H1 (cell line): ENCODE results near the gene COQ9. TPM values are rescaled to one million over a fixed set of nuclear protein-coding genes. Genes with fewer than 3 reads are reported as not detected.

ENCODE experiments used
- CHD2 ChIP-seq: IDR thresholded peaks from 2 replicates; pipeline ENCODE4 v1.6.1; 2012; ENCODE audit warnings: low read length, improper control_type of control experiment
- CREB1 ChIP-seq: IDR thresholded peaks from 2 replicates; pipeline ENCODE4 v1.6.1; 2012; ENCODE audit warnings: inconsistent platforms
- FOSL1 ChIP-seq: IDR thresholded peaks from 2 replicates; pipeline ENCODE4 v1.6.1; 2011; ENCODE audit warnings: mild to moderate bottlenecking, low read depth, low read length, moderate library complexity; ENCODE audit not compliant: insufficient read depth
- NANOG ChIP-seq: IDR thresholded peaks from 2 replicates; pipeline ENCODE4 v1.6.1; 2011; ENCODE audit warnings: low read length, low read depth, mild to moderate bottlenecking, inconsistent platforms; ENCODE audit not compliant: insufficient read depth, poor library complexity, severe bottlenecking
- POLR2AphosphoS5 ChIP-seq: IDR thresholded peaks from 2 replicates; pipeline ENCODE4 v1.6.1; 2011; ENCODE audit warnings: low read depth, low read length
- SIRT6 ChIP-seq: IDR thresholded peaks from one replicate; pipeline ENCODE4 v1.7.1; 2012; ENCODE audit warnings: low read length, inconsistent platforms
- TBP ChIP-seq: IDR thresholded peaks from 2 replicates; pipeline ENCODE4 v1.6.1; 2011; ENCODE audit warnings: low read depth, low read length, improper control_type of control experiment
- polyA plus RNA-seq, 7 experiments: library from polyadenylated mRNA; depleted of rRNA in 3 of 7; stranded (reverse) in 5 of 7; unstranded in 2 of 7; fragments of >200 nt in 5 of 7; fragments of 200-250 nt in 2 of 7; gene quantifications; 1 replicate in 5 of 7; 2 replicates in 1 of 7; 4 replicates in 1 of 7; pipeline versions ENCODE4 v1.2.1 to v1.2.3, GENCODE V29; 2011 to 2013; ENCODE audit warnings: missing spikeins in 2 of 7, mixed read lengths in 2 of 7
- total RNA-seq: library from RNA; stranded (reverse); fragmentation: NEBNext Ultra II Directional; extraction: Animal tissue kit (Norgen Biotek cat#: 25700); gene quantifications from 2 replicates; pipeline ENCODE4 v1.2.1, GENCODE V29; 2021
- TF ChIP-seq, protein P1 (sequence below): fragments of 300-600 bp; sonication (generic); IDR thresholded peaks from 2 replicates; pipeline ENCODE4 v1.7.1; 2012; ENCODE audit warnings: low read length, moderate library complexity, mild to moderate bottlenecking, inconsistent platforms; ENCODE audit not compliant: insufficient replicate concordance
- TF ChIP-seq, protein P2 (sequence below): IDR thresholded peaks from 2 replicates; pipeline ENCODE4 v1.6.1; 2012; ENCODE audit warnings: inconsistent platforms
- TF ChIP-seq, protein P3 (sequence below): IDR thresholded peaks from 2 replicates; pipeline ENCODE4 v1.6.1; 2011; ENCODE audit warnings: low read length, improper control_type of control experiment

Gene COQ9
- total and polyA plus RNA-seq, 2 of the 8 experiments (the other 6 are each of a cell fraction or from before 2014, with no cell fraction given): 33.3 to 60.3 TPM

DNA sequence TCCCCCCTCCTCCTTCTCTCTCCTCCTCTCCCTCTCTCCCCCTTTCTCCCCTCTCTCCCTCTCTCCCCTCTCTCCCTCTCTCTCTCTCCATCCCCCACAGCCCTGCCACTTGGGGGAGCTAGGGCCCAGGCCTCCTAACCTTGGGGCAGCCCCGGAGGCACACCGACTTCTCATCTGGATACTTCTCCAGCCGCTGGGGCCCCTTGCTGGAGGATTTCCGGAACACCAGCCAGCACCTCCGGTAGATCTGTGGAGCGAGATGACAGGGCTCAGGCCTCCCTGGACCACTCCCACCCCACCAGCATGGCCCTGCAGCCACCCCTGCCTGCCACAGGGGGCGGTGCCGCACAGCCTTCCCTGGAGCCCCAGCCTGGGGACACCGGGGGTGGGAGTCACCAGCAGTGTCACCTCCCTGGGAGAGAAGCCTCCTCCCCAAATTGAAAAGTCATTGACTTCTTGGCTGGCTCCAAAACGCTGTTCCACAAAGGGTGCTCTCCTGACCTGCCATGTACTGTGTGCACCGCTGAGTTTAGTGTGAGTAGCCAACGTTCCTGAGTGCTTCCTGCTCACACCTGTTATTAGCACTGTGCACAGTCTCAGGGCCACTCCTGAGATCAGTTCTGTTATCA is 28.5 kb downstream of the COQ9 start (continued):
- TF ChIP-seq, protein P1, sequence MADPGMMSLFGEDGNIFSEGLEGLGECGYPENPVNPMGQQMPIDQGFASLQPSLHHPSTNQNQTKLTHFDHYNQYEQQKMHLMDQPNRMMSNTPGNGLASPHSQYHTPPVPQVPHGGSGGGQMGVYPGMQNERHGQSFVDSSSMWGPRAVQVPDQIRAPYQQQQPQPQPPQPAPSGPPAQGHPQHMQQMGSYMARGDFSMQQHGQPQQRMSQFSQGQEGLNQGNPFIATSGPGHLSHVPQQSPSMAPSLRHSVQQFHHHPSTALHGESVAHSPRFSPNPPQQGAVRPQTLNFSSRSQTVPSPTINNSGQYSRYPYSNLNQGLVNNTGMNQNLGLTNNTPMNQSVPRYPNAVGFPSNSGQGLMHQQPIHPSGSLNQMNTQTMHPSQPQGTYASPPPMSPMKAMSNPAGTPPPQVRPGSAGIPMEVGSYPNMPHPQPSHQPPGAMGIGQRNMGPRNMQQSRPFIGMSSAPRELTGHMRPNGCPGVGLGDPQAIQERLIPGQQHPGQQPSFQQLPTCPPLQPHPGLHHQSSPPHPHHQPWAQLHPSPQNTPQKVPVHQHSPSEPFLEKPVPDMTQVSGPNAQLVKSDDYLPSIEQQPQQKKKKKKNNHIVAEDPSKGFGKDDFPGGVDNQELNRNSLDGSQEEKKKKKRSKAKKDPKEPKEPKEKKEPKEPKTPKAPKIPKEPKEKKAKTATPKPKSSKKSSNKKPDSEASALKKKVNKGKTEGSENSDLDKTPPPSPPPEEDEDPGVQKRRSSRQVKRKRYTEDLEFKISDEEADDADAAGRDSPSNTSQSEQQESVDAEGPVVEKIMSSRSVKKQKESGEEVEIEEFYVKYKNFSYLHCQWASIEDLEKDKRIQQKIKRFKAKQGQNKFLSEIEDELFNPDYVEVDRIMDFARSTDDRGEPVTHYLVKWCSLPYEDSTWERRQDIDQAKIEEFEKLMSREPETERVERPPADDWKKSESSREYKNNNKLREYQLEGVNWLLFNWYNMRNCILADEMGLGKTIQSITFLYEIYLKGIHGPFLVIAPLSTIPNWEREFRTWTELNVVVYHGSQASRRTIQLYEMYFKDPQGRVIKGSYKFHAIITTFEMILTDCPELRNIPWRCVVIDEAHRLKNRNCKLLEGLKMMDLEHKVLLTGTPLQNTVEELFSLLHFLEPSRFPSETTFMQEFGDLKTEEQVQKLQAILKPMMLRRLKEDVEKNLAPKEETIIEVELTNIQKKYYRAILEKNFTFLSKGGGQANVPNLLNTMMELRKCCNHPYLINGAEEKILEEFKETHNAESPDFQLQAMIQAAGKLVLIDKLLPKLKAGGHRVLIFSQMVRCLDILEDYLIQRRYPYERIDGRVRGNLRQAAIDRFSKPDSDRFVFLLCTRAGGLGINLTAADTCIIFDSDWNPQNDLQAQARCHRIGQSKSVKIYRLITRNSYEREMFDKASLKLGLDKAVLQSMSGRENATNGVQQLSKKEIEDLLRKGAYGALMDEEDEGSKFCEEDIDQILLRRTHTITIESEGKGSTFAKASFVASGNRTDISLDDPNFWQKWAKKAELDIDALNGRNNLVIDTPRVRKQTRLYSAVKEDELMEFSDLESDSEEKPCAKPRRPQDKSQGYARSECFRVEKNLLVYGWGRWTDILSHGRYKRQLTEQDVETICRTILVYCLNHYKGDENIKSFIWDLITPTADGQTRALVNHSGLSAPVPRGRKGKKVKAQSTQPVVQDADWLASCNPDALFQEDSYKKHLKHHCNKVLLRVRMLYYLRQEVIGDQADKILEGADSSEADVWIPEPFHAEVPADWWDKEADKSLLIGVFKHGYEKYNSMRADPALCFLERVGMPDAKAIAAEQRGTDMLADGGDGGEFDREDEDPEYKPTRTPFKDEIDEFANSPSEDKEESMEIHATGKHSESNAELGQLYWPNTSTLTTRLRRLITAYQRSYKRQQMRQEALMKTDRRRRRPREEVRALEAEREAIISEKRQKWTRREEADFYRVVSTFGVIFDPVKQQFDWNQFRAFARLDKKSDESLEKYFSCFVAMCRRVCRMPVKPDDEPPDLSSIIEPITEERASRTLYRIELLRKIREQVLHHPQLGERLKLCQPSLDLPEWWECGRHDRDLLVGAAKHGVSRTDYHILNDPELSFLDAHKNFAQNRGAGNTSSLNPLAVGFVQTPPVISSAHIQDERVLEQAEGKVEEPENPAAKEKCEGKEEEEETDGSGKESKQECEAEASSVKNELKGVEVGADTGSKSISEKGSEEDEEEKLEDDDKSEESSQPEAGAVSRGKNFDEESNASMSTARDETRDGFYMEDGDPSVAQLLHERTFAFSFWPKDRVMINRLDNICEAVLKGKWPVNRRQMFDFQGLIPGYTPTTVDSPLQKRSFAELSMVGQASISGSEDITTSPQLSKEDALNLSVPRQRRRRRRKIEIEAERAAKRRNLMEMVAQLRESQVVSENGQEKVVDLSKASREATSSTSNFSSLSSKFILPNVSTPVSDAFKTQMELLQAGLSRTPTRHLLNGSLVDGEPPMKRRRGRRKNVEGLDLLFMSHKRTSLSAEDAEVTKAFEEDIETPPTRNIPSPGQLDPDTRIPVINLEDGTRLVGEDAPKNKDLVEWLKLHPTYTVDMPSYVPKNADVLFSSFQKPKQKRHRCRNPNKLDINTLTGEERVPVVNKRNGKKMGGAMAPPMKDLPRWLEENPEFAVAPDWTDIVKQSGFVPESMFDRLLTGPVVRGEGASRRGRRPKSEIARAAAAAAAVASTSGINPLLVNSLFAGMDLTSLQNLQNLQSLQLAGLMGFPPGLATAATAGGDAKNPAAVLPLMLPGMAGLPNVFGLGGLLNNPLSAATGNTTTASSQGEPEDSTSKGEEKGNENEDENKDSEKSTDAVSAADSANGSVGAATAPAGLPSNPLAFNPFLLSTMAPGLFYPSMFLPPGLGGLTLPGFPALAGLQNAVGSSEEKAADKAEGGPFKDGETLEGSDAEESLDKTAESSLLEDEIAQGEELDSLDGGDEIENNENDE: no peak
- TF ChIP-seq POLR2AphosphoS5 (no peak), CHD2 (no peak), NANOG (no peak), TBP (peak; percentile 59; the same call in 1 of the 2 replicates), SIRT6 (no peak), CREB1 (peak; percentile 33; the same call in 1 of the 2 replicates), FOSL1 (no peak)
- TF ChIP-seq, protein P2, sequence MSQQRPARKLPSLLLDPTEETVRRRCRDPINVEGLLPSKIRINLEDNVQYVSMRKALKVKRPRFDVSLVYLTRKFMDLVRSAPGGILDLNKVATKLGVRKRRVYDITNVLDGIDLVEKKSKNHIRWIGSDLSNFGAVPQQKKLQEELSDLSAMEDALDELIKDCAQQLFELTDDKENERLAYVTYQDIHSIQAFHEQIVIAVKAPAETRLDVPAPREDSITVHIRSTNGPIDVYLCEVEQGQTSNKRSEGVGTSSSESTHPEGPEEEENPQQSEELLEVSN: no peak
- TF ChIP-seq, protein P3, sequence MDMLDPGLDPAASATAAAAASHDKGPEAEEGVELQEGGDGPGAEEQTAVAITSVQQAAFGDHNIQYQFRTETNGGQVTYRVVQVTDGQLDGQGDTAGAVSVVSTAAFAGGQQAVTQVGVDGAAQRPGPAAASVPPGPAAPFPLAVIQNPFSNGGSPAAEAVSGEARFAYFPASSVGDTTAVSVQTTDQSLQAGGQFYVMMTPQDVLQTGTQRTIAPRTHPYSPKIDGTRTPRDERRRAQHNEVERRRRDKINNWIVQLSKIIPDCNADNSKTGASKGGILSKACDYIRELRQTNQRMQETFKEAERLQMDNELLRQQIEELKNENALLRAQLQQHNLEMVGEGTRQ: no peak
